ENCODE data around the gene LARGE1. TPM values are rescaled to one million over a fixed set of nuclear protein-coding genes. Genes with fewer than 3 reads are reported as not detected.

LARGE1 gene
- total RNA-seq, 1 donor, result 22.8 TPM

GRCh38 chr22:33853200-33854097 is 66.8 kb downstream of the LARGE1 start:
- Histone ChIP-seq H3K27ac (ENCODE audit: low read depth, low read length) (peak overlapping the region; percentile 47), H3K9me3 (ENCODE audit: low read depth, low read length) (no peaks in the 10 kb centered on the region), H2AFZ (ENCODE audit: low read length) (peak overlapping the region; percentile 92)

GRCh38 chr22:33851821-33852384 is 68.4 kb downstream of the LARGE1 start:
- Histone ChIP-seq H3K4me1 (ENCODE audit: insufficient read depth, low read length) (peaks cover 21% of the 10 kb centered on the region), H3K4me3 (ENCODE audit: insufficient read depth, low read length) (no peak overlapping the region), H3K9me3 (ENCODE audit: low read depth, low read length) (no peaks in the 10 kb centered on the region), H3K79me2 (ENCODE audit: insufficient read depth, low read length) (no peaks in the 10 kb centered on the region), H4K20me1 (ENCODE audit: insufficient read depth, low read length) (no peaks in the 10 kb centered on the region), H3K36me3 (ENCODE audit: insufficient read depth, low read length) (no peaks in the 10 kb centered on the region), H3K4me2 (ENCODE audit: insufficient read depth, low read length) (no peak overlapping the region), H3K27ac (ENCODE audit: low read depth, low read length) (no peak overlapping the region), H2AFZ (ENCODE audit: low read length) (peak overlapping the region; percentile 39), H3K27me3 (ENCODE audit: insufficient read depth, low read length) (no peaks in the 10 kb centered on the region)
- no peak for TF ChIP-seq CTCF (IDR thresholded peaks at IDR 0.05; ENCODE audit: extremely low read depth, low read depth, low read length)
- no peak for DNase-seq (ENCODE audit: insufficient read length, low spot score, missing footprints)

More at GRCh38 chr22:33853200-33854097, 66.8 kb downstream of the LARGE1 start:
- TF ChIP-seq CTCF (IDR thresholded peaks at IDR 0.05; ENCODE audit: extremely low read depth, low read depth, low read length), result no peak
- no peaks in the 10 kb centered on the region for H4K20me1 ChIP-seq (ENCODE audit: insufficient read depth, low read length)
- peak overlapping the region; percentile 72 for H3K4me3 ChIP-seq (ENCODE audit: insufficient read depth, low read length)
- peak; percentile 95 for DNase-seq (ENCODE audit: insufficient read length, low spot score, missing footprints)
- peaks cover 15% of the 10 kb centered on the region for H3K4me1 ChIP-seq (ENCODE audit: insufficient read depth, low read length)
- peak overlapping the region; percentile 91 for H3K4me2 ChIP-seq (ENCODE audit: insufficient read depth, low read length)
- no peaks in the 10 kb centered on the region for H3K27me3 ChIP-seq (ENCODE audit: insufficient read depth, low read length)
- no peaks in the 10 kb centered on the region for H3K36me3 ChIP-seq (ENCODE audit: insufficient read depth, low read length)
- H3K79me2 ChIP-seq (ENCODE audit: insufficient read depth, low read length), result no peaks in the 10 kb centered on the region

- H3K27me3 ChIP-seq (ENCODE audit: insufficient read depth, low read length), result no peaks in the 10 kb centered on the region
- H3K79me2 ChIP-seq (ENCODE audit: insufficient read depth, low read length), result no peaks in the 10 kb centered on the region
- DNase-seq (ENCODE audit: insufficient read length, low spot score, missing footprints), result no peak
- H3K4me1 ChIP-seq (ENCODE audit: insufficient read depth, low read length), result peaks cover 21% of the 10 kb centered on the region
- H3K27ac ChIP-seq (ENCODE audit: low read depth, low read length), result no peak overlapping the region
- no peaks in the 10 kb centered on the region for H3K9me3 ChIP-seq (ENCODE audit: low read depth, low read length)
- no peak overlapping the region for H3K4me3 ChIP-seq (ENCODE audit: insufficient read depth, low read length)
- TF ChIP-seq CTCF (IDR thresholded peaks at IDR 0.05; ENCODE audit: extremely low read depth, low read depth, low read length), result no peak
- H2AFZ ChIP-seq (ENCODE audit: low read length), result no peak overlapping the region
- H4K20me1 ChIP-seq (ENCODE audit: insufficient read depth, low read length), result no peaks in the 10 kb centered on the region
- no peaks in the 10 kb centered on the region for H3K36me3 ChIP-seq (ENCODE audit: insufficient read depth, low read length)
- no peak overlapping the region for H3K4me2 ChIP-seq (ENCODE audit: insufficient read depth, low read length)
Measured at GRCh38 chr22:33851240-33851639, 69.0 kb downstream of the LARGE1 start.

GRCh38 chr22:33850724-33851123 is 69.6 kb downstream of the LARGE1 start:
- Histone ChIP-seq H3K27me3 (ENCODE audit: insufficient read depth, low read length) (no peaks in the 10 kb centered on the region), H3K9me3 (ENCODE audit: low read depth, low read length) (no peaks in the 10 kb centered on the region), H4K20me1 (ENCODE audit: insufficient read depth, low read length) (no peaks in the 10 kb centered on the region), H3K4me2 (ENCODE audit: insufficient read depth, low read length) (no peak overlapping the region), H3K79me2 (ENCODE audit: insufficient read depth, low read length) (no peaks in the 10 kb centered on the region), H3K4me3 (ENCODE audit: insufficient read depth, low read length) (no peak overlapping the region), H3K36me3 (ENCODE audit: insufficient read depth, low read length) (no peaks in the 10 kb centered on the region), H3K27ac (ENCODE audit: low read depth, low read length) (no peak overlapping the region), H2AFZ (ENCODE audit: low read length) (no peak overlapping the region), H3K4me1 (ENCODE audit: insufficient read depth, low read length) (peaks cover 21% of the 10 kb centered on the region)
- TF ChIP-seq CTCF (IDR thresholded peaks at IDR 0.05; ENCODE audit: extremely low read depth, low read depth, low read length), result no peak
- DNase-seq (ENCODE audit: insufficient read length, low spot score, missing footprints), result no peak

All from osteoblast (primary cell).